IPS DF 4.7 (cell line): ENCODE data around the gene SH3BP2.
"Not testable (repeated sequence)": the region's sequence is repeated elsewhere in the genome, so short reads cannot be mapped to it uniquely, and the experiment has no call there.

Experiments used
- DNase-seq: peaks from one replicate; pipeline ENCODE4 v3.0.0-alpha.2; 2013; ENCODE audit warnings: low spot score; ENCODE audit errors: extremely low read depth

The SH3BP2 gene

DNA sequence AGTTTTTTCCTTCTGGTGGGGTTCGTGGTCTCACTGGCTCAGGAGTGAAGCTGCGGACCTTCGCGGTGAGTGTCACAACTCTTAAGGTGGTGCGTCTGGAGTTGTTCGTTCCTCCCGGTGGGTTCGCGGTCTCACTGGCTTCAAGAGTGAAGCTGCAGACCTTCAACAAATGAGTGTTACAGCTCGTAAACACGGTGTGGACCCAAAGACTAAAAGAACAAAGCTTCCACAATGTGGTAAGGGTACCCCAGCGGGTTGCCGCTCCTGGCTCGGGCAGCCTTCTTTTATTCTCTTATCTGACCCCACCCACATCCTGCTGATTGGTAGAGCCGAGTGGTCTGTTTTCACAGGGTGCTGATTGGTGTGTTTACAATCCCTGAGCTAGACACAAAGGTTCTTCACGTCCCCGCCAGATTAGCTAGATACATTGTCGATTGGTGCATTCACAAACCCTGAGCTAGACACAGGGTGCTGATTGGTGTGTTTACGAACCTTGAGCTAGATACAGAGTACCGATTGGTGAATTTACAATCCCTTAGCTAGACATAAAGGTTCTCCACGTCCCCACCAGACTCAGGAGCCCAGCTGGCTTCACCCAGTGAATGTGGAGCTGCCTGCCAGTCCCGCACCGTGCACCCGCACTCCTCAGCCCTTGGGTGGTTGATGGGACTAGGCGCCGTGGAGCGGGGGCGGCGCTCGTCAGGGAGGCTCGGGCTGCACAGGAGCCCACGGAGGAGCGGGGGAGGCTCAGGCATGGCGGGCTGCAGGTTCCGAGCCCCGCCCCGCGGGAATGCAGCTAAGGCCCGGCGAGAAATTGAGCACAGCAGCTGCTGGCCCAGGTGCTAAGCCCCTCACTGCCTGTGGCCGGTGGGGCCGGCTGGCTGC is 30.2 kb upstream of the SH3BP2 start:
- not testable (repeated sequence) for DNase-seq

DNA sequence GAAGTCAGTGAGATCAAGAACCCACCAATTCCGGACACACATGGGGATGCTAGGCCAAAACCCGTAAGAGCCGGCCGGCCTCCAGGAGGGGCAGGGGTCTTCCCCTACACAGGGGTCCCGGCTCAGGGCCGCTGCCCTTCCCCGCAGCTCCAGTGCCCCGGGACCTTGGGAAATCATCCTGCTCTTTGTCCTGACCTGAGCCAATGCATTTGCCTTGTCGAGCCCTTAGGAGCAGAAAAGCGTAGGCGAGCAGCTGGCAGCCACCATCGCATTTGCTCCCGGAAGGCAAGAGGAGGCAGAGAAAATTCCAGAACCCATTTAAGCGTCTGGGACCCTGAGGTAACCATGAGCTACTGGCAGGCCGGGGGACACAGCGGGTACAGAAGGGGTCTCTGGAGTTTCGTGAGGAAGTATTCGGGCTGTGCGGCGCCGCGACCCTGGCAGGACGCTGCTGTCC is 29.3 kb upstream of the SH3BP2 start:
- DNase-seq = no peak

DNA sequence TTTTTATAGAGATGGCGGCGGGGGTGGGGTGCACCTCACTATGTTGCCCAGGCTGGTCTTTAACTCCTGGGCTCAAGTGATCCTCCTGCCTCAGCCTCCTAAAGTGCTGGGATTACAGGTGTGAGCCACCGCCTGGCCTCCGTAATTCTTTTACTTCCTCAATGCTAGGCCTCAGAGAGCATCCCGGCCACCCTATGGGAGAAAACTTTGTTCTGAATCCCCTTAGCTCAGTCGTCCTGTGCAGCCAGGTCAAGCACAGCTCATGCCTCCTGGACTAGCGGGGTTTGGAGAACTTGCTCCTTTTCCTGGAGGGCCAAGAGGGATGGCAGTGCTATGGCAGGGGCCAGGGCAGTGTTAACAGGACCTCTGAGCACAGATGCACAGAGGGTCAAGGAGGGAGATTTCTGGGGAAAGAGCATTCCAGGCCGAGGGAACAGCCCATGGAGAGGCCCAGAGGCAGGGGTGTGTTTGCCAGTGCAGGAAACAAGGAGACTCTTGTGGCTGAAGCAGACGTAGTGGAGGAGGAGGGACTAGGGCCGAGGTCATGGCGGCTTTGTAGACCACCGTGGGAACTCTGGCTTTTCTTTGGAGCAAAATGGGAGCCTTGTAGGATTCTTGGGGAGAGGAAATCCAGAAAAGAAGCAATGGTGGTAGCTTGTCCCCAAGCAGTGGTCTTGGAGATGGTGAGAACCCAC is 26.9 kb upstream of the SH3BP2 start:
- DNase-seq = no peak

DNA sequence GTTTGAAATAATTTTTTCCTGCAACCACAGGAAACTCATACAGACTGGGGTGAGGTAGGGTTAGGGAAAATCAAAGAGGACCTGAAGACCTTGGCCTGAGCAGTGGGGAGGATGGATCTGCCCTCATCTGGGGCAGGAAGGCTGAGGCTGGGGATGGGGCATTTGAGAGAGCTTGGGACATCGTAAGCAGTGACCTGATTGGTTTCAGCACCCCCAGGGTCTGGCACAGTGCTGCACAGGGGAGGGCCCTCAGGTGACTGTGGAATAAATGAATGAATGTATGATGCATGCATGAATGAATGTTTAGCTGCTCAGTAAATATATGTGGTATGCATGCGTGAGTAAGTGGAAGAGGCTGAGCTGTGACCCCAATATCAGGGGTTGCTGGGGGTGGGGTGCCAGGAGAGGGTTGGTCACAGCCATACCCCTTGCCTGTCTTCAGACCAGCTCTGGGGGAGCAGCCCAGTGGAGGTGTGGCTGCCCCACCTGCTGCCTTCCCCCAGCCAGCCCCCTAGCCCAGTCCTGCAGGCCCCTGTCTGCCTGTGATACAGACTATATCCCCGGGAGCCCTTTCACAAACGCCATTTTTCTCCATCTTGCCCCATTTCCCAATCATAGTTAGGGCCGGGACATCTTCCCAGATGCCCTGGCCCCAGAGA is 25.7 kb upstream of the SH3BP2 start:
- DNase-seq = no peak

DNA sequence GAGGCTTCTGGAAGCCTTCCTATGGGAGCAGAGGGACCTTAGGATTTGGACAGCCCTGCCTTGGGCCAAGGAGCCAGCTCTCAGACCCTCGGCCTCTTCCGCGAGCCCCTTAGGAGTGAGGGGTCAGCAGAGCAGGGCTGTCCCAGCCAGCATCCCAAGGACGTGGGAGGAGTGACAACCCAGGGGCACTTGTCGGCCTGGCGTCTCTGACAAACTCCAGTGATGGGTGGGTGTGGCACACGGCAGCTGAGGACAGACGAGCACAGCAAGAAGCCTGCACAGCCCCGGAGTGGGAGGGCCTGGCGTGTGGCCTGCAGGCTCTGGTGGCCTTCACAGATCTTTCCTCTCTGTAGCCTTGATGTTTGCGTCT is 25.2 kb upstream of the SH3BP2 start:
- no peak for DNase-seq

DNA sequence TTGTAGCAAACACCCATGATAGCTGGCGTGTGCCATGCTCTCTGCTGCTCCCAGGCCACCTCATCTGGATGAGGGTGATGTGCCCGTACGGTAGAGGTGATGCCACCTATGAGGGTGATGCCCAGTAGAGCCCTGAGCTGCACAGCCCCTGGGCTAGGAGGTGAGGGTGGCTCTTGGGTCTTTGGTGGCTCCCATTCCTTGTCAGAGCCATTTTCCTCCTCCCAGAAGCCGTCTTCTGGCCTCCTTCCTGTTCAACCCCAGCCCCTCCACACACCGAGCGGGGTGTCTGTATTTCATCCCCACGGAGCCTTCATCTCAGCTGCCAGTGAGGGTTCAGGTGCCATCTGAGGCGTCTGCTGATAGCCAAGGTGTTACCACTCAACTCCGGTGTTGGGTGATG is 24.8 kb upstream of the SH3BP2 start:
- DNase-seq = no peak

DNA sequence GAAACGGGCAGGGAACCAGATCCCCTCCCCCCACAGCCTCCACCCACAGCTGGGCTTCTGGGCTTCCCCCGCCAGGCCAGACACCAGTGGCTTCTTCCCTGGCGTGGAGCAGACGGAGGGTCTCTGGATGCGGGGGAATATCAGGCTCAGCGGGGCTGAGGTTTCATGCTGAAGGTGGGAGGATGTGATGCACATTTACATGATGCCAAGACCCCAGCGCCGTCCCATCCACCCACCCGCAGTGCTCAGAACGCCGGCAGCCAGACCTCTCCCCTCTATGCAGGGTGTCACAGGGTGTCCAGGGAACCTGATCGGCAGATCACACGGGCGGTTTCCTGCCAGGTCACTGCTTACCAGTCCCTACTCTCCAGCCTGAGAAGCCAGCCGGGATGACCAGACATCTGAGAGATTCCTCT is 24.0 kb upstream of the SH3BP2 start:
- no peak for DNase-seq

DNA sequence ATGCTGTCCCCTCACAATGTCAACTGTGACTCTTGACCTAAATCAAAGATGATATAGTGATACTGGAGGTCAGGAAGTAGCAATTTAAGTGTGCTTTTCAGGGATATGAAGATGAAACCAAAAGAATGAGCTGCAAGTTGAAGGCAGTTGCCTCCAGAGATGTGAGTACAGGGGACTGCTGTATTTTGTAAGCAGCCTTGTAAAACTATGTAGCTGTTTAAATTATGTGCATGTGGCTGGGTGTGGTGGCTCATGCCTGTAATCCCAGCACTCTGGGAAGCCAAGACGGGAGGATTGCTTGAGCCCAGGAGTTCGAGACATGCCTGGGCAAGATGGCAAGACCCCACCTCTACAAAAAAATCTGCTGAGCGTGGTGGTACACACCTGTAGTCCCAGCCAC is 21.6 kb upstream of the SH3BP2 start:
- no peak for DNase-seq

DNA sequence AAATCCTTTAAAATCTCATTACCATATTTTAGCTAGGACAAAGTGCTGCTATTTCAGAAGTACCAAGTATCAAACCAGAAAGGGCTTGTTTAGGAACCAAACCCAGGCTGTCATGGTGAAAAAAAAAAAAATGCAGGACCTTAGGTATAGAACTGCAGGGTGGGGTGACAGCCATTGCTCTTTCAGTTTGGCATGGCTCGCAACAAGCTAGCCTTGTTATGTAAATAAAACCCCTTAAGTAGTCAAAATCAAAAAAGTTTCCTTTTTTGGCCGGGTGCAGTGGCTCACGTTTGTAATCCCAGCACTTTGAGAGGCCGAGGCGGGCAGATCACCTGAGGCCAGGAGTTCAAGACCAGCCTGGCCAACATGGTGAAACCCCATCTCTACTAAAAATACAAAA is 12.2 kb upstream of the SH3BP2 start:
- DNase-seq = not testable (repeated sequence)

DNA sequence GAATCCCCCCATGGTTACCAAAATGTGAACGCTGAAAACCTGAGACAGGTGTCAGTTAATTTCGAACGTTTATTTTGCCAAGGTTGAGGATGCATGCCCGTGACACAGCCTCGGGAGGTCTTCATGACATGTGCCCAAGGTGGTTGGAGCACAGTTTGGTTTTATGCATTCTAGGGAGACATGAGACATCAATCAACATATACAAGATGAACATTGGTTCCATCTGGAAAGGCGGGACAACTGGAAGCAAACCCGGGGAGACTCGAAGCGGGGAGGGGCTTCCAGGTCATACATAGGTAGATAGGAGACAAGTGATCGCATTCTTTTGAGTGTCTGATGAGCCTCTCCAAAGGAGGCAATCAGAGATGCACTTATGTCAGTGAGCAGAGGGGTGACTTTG is 11.0 kb upstream of the SH3BP2 start:
- no peak for DNase-seq

DNA sequence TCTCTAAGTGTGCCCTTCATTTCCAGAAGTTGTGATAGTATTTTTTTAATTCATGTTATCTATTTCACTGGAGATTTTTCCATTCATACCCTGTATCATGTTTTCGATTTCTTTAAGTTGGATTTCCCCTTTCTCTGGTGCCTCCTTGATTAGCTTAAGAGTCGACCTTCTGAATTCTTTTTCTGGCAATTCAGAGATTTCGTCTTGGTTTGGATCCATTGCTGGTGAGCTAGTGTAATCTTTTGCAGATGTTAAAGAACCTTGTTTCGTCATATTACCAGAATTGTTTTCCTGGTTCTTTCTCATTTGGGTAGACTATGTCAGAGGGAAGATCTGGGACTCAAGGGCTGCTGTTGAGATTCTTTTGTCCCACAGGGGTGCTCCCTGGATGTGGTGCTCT is 9.1 kb upstream of the SH3BP2 start:
- no peak for DNase-seq

DNA sequence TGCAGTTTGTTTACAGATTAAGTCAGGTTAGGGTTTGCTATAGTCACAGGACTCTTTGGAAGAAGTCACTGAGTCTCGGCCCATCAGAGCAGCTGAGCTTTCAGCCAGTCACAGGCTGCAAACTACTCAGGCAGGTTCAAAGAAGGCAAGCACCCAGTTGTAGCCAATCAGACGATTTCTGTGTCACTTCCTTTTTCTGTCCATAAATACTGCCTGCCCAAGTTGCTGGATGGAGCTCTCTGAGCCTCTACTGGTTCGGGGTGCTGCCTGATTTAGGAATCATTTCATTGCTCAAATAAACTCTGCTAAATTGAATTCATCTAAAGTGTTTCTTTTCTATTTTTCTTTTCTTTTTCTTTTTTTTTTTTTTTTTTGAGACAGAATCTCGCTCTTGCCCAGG is 7.3 kb upstream of the SH3BP2 start:
- DNase-seq = no peak

DNA sequence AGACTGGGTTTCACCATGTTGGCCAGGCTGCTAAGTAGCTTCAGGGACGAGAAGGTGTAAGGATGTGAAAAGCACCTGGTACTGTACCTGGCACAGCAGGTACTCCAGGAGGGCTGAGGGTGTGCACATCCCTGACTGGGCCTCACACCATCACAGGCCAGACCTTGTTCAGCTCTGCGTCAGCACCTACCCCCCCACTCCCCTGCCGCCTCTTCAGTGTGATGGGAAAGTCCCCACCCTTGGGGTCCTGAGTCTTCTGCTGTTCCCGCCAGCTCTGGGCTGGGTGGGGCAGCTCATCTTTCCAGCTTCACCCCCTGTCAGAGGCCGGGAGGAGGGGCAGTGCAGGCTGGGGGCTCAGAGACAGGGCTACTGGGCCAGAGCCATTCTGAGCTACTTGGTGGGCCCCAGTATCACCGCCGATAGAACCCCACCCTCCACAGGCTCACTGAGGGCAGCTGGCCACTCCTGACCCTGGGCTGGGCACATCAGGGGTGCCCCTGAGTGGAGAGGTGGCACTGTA is 6.7 kb upstream of the SH3BP2 start:
- DNase-seq = no peak

DNA sequence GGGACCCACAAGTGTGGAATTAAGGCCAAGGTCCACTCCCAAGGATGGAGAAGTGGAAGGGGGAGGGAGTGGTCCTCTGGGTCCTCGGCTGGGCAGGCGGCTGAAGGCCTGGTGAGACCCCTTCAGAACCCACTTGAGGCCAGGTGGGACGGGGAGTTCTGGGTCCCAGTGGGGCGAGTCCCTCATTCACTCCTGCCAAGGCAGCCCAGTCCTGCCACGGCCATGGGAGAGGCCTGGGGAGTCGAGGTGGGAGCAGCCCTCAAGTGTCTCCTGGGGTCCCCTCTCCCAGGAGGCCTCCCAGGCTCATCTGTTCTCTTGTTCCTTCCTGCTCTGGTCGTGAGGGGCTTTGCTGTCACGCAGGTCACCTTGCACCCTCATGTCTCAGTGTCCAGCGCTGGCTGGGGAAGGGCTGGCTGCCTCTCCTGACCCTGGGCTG is 6.1 kb upstream of the SH3BP2 start:
- no peak for DNase-seq

DNA sequence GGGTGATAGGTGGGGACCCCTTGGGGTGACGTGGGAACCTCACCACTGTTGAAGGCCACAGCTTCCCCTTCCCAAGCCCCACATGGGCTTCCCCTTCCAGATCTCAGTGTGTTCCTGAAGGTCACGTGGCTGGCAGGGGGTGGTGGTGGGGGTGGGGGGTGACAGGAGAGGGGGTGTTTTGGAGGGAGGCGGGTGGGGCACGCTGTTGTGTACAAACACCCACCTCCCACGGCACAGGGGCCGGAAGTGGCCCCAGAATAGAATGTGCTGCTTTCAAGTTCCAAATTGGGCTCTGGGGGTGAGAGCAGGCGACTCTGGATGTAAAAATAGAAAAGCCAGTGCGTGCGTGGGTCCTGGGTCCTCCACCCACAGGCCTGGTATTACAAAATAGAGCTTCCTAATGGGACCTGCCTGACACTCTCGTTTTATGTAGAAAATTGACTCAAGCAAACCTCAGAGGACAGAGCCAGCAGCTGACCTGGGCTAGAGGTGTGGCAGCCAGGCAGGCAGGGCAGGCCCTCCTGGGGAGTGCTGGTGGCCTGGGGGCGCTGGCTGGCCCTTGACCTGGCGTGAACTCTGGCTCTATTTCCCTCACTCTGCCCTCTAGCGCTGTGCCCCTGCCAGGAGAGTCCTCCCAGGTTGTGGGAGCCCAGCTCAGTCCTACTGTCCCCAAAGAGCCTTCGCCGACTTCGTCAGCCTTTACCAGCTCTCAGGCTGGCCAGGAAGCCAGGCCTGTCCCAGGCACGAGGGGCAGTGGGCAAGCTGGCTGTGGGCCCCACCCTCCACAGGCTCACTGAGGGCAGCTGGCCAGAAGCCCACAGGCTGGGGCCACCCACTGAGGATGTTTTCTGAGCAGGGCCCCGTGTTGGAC is 5.4 kb upstream of the SH3BP2 start:
- DNase-seq = no peak

DNA sequence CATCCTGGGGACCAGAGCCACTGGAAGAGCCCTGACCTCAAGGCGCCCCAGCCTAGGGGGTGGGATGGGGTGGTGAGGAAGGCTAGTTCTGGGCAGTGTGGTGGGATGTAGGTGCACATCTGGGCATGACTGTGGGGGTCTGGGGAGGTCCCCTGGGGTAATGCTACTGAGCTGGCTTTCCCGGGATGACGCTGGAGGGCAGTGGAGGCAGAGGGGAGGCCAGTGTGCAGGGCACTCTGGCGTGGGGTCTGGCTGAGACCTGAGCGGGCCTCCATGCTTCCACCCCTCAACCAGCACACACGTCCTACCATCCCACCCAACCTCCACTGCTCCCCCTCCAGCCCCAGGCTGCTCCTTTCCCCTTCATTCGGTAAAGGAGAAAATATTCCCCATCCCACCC is 4.8 kb upstream of the SH3BP2 start:
- DNase-seq = no peak

DNA sequence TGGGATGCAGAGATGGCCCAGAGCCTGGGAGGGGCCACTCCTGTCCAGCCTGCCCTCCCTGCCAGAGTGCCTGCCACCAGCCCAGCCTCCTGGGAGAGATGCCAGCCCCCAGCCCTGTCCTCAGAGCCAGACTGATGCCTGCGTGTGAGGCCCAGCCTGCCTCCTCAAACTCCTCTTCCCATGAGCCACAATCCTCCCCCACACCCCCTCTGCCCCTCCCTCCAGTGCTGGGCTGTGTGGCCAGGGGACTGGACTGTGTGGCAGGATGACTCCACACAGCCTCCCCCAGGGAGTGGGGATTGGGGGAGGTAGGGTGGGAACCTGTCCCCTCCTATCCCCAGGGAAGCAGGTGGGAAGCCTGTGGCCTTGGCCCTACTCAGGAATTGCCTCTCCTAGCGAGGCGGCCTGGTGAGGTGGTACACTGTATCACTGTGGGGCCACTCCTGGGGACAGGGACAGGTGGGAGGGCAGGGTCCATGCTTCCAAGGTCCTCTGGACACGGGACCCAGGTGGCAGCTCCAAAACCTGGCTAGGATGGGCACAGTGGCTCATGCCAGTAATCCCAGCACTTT is 4.3 kb upstream of the SH3BP2 start:
- DNase-seq = no peak

DNA sequence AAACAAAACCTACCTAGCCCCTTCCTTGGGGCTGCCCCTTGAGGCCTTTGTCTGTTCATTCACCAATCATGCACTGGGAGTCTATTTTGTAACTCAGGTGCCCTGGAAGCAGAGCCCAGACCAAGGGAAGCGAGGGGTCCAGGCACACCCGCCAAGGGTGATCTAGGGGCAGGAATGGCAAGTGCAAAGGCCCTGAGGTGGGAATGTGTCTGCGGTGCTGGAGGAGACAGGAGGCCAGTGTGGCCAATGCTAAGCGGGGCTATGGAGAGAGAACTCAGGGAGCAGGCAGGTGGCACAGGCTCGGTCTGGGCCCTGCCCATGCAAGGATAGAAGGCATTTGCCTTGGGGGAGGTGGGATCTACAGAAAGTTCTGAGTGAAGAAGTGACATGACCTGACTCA is 3.5 kb upstream of the SH3BP2 start:
- no peak for DNase-seq

DNA sequence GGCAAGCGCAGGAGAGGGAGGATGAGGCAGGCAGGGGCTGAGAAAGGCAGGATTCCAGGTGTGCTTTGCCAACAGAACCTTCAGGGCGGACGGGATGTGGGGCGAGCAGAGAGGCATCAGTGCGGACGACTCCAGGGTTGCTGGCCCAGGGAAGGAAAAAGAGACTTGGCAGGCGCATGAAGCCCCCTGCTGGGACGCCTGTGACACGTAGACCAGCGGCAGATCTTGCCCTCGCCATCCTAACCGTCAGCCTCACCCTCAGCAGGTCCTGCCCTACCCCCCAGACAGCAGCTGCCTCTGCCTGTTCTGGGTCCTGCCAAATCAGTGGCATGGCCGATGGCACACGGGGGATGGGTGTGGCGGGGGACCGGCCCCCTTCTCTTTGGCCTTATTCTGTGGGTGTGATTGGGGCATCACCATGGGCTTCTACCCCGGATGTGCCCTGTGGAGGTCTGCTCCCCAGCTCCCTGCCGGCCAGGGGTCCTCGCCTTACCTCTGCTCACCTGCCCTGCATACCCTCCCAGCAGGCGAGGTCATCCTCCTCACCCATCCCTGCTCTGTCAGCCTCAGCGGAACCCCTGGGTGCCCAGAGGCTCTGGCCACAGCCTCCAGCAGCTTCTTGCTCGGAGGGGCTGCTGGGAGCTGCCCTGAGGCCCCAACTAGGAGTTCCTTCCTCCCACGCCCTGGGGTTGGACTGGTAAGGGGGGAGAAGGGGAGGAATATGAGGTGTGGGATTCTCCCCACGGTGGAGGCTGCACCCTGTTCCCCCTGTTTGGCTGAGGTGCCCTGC is 2.9 kb upstream of the SH3BP2 start:
- DNase-seq = no peak
